SK-N-SH treated with all-trans-retinoic acid at 6 μM for 48 hours (cell line): ENCODE data around the gene ITCH.

Source experiments
- ARNTL ChIP-seq: fragments of 450-650 bp; formaldehyde crosslinking; IDR thresholded peaks from 2 replicates; pipeline ENCODE4 v1.5.0; 2020; ENCODE audit warnings: low read depth, mild to moderate bottlenecking, moderate library complexity, borderline replicate concordance
- BACH2 ChIP-seq: fragments of 250-450 bp; sonication (Bioruptor Pico); IDR thresholded peaks from 2 replicates; pipeline ENCODE4 v1.9.0; 2021; ENCODE audit warnings: mild to moderate bottlenecking, borderline replicate concordance
- CREB5 ChIP-seq: fragments of 250-450 bp; sonication (Bioruptor Pico); IDR thresholded peaks from 2 replicates; pipeline ENCODE4 v1.5.1; 2020; ENCODE audit warnings: low read depth, mild to moderate bottlenecking, moderate library complexity
- CSDC2 ChIP-seq: fragments of 250-450 bp; sonication (Bioruptor Pico); IDR thresholded peaks from 2 replicates; pipeline ENCODE4 v1.5.0; 2020; ENCODE audit warnings: mild to moderate bottlenecking, moderate library complexity
- ISL1 ChIP-seq: fragments of 250-450 bp; sonication (Bioruptor Pico); IDR thresholded peaks from 2 replicates; pipeline ENCODE4 v2.1.2; 2022; ENCODE audit warnings: mild to moderate bottlenecking, moderate library complexity
- PATZ1 ChIP-seq: fragments of 250-450 bp; sonication (Bioruptor Pico); IDR thresholded peaks from 2 replicates; pipeline ENCODE4 v1.8.0; 2020; ENCODE audit warnings: mild to moderate bottlenecking, moderate library complexity, borderline replicate concordance
- RARB ChIP-seq: fragments of 250-450 bp; sonication (Bioruptor Pico); IDR thresholded peaks from 2 replicates; pipeline ENCODE4 v1.8.0; 2021; ENCODE audit warnings: mild to moderate bottlenecking, moderate library complexity
- SNAI2 ChIP-seq: fragments of 250-450 bp; sonication (Bioruptor Pico); IDR thresholded peaks from 2 replicates; pipeline ENCODE4 v1.5.0; 2020; ENCODE audit warnings: mild to moderate bottlenecking, moderate library complexity
- TSHZ2 ChIP-seq: fragments of 250-450 bp; sonication (Bioruptor Pico); IDR thresholded peaks from 2 replicates; pipeline ENCODE4 v1.5.0; 2020; ENCODE audit warnings: mild to moderate bottlenecking, moderate library complexity
- ZC3H10 ChIP-seq: fragments of 250-450 bp; sonication (Bioruptor Pico); IDR thresholded peaks from 2 replicates; pipeline ENCODE4 v1.5.1; 2021; ENCODE audit warnings: mild to moderate bottlenecking, moderate library complexity
- ZFP30 ChIP-seq: fragments of 450-650 bp; formaldehyde crosslinking; IDR thresholded peaks from 2 replicates; pipeline ENCODE4 v1.5.0; 2022; ENCODE audit warnings: mild to moderate bottlenecking, moderate library complexity
- ZNF565 ChIP-seq: fragments of 450-650 bp; formaldehyde crosslinking; conservative IDR thresholded peaks from 2 replicates; pipeline ENCODE4 v1.5.0; 2020; ENCODE audit warnings: low read depth, mild to moderate bottlenecking, moderate library complexity
- ZNF8 ChIP-seq: fragments of 450-650 bp; formaldehyde crosslinking; IDR thresholded peaks from 2 replicates; pipeline ENCODE4 v1.5.0; 2020; ENCODE audit warnings: mild to moderate bottlenecking, moderate library complexity

DNA sequence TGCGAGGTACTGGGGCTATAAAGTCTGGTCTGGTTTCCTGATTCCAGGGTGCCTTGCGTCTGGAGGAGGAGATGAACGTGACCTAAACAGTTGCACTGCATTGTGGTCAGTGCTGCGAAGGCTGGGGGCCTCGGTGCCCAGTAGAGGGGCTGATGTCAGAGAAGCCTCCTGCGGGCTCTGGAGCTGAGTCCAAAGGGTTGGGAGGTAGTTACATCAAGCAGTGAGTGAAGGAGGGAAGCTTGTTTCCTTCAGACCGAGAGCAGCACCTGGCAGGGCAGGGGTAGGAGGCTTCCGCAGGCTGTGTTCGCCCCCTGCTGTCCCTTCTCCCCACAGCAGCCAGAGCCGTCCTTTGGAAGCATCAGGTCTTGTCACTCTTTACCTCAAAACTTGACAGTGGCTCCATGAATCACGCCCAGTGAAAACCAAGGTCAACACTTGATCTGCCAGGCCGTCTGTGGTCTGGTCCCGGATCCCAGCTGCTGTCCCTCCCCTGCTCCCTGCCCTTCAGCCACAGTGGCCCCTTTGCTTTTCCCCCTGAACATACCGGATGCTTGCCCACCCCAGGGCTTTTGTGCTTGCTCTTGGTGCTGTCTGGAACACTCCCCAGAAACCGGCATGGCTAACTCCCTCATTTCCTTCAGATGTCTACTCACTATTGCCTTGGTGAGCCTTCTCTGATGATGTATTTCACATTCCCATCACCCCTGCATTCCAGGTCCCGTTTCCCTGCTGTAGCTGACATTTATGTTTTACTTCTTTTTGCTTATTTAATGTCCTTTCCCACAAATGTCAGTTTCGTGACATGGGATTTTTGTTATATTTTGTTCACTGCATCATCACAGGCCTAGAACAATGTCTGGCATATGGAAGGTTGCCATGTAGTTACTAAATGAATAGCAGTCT is 160.1 kb downstream of the ITCH start:
- TF ChIP-seq RARB (CRISPR knock-in tag) (no peak), SNAI2 (CRISPR knock-in tag) (no peak), PATZ1 (CRISPR knock-in tag) (no peak), ZFP30 (CRISPR knock-in tag) (no peak), CSDC2 (CRISPR knock-in tag) (no peak), ZNF565 (CRISPR knock-in tag) (no peak), BACH2 (CRISPR knock-in tag) (no peak), ARNTL (no peak), CREB5 (CRISPR knock-in tag) (no peak), TSHZ2 (CRISPR knock-in tag) (no peak), ZC3H10 (CRISPR knock-in tag) (no peak), ZNF8 (no peak), ISL1 (CRISPR knock-in tag) (no peak)
